Bone marrow (tissue), 2 donors: ENCODE results near the gene PAM.

Experiments used
- DNase-seq, 2 donors: peaks; one replicate each; lab custom pipeline; 2025; lab: John Stamatoyannopoulos, UW

PAM gene

DNA sequence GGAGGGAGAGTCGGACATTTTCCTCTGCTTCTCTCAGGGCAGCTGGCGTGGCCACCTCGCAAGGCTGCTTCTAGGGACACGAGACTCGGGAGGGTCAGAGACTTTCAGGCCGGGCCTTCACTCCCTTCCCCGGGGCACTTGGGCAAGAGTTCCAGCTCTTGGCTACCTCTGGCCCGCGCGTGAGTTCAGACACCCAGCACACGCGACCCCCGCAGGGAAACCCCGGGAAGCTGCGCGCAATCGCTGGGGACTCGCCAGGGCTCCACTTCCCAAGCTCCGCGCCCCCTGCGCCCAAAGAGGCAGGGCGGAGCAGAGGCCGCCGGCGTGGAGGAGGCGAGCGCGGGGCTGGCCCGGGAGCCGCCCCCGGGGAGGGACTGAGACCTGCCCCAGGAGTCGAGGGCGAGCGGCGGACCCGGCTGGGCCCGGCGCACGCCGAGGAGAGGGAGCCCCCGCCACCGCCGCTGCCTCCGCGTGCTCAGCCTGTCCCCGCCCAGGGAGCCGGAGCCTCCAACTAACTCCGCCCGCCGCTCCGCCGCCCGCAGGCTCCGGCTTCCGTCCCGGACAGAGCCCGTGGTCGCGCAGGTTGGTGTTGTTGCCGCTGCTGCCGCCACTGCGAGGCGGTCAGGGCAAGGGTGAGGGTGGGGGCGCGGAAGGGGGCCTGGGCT lies at the start of gene PAM:
TSS of gene PAM (plus strand) at position 539 of the 665 bp plus-strand sequence. CDS start 110,891 bp downstream, outside the sequence.
- peak; percentile 47 to 67 for DNase-seq

- no peak for DNase-seq
Measured at GRCh38 chr5:102711525-102712385, 43.4 kb upstream of the PAM start.

DNA sequence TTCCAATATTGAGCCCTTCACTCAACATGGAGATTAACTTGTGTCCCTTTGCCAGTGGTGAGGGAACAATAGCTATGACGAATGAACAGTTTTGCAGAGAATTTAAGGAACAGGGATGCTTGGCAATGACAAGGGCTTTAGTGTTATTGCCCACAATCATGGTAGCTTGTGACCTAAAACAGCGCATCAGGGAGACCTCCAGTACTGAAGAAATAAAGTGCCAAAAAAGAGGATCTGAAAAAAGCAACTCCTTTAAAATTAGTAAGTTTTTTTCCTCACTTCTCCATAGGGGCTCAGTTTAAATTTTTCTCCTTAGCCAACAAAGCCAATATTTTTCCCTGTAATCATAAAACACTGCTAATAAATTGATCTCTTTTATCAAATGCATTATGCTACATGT lies 41.8 kb upstream of the PAM start:
- DNase-seq, result no peak

DNA sequence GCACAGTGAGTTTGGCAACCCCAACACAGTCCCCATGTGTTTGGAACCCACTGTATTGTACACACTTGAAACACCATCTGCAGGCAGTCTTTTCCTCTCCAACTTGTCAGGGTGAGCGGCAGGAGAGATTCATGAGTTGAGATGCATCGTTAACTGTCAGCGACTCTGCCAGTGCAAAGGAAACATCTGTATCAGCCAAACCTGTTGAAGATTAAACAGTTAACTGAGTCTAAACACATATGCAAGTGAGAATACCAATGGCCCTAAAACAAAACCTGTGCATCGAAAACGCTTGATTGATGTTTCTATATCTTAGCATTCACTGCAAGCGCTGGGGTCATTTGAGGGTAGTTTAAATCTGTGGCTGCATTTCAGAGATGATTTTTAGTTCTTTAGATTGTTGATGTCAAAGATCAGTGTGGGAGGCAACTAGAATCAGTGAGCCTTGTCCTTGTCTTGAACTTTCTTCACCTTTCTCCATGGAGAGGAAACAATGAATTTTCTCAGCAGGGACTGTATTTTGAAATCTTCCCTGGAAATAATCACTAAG lies 41.3 kb upstream of the PAM start:
- peak in 1 of 2 donors; percentile 26 for DNase-seq

- no peak for DNase-seq
Measured at GRCh38 chr5:102715082-102715807, 39.9 kb upstream of the PAM start.

- no peak for DNase-seq
Measured at GRCh38 chr5:102716017-102716416, 39.1 kb upstream of the PAM start.

GRCh38 chr5:102718819-102719218 lies 36.3 kb upstream of the PAM start:
- DNase-seq, result no peak

GRCh38 chr5:102719886-102720285 lies 35.2 kb upstream of the PAM start:
- no peak for DNase-seq

DNA sequence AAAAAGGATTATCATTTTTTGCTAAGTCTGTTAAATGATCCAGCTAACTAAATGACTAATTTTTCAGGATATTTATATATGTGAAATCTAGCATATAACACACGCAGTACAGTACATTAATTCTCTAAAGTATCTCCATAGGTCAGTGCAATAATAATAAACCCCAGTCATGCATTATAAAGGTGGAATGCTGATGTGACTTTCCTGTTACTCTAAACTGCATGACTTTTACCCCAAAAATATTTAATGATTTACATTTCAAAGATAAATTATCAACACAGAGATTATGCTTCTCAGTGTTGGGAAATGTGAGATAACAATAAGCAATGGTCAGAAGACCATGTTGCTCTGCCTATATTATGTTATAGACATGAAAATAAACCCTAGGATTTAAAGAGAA lies 34.1 kb upstream of the PAM start:
- no peak for DNase-seq

GRCh38 chr5:102722931-102723330 lies 32.2 kb upstream of the PAM start:
- no peak for DNase-seq

DNA sequence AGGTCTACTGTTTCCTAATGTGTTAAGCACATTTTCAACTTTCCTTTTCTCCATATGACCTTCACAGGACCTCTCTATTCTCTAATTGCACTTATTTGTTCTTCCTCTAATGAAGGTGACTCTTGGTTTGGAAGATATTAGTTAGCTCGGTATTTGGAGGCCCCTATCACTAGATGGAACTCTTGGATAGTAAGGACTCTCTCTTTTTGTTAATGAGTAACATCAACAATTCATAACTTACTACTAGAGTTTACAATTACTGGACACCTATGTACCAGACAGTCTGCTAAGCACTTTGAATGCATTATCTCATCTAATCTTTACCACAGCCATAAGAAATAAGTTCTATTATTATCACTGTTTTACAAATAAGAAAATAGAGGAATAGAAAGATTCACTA lies 23.4 kb upstream of the PAM start:
- no peak for DNase-seq

- DNase-seq, result no peak
Measured at GRCh38 chr5:102733534-102733933, 21.6 kb upstream of the PAM start.

GRCh38 chr5:102737161-102737560 lies 17.9 kb upstream of the PAM start:
- no peak for DNase-seq

- no peak for DNase-seq
Measured at GRCh38 chr5:102737805-102738469, 17.2 kb upstream of the PAM start.

- DNase-seq, result no peak
Measured at GRCh38 chr5:102740515-102740914, 14.6 kb upstream of the PAM start.

GRCh38 chr5:102742215-102742614 lies 12.9 kb upstream of the PAM start:
- no peak for DNase-seq

- no peak for DNase-seq
Measured at GRCh38 chr5:102743900-102744299, 11.2 kb upstream of the PAM start.

GRCh38 chr5:102747386-102748166 lies 7.5 kb upstream of the PAM start:
- DNase-seq, result no peak

DNA sequence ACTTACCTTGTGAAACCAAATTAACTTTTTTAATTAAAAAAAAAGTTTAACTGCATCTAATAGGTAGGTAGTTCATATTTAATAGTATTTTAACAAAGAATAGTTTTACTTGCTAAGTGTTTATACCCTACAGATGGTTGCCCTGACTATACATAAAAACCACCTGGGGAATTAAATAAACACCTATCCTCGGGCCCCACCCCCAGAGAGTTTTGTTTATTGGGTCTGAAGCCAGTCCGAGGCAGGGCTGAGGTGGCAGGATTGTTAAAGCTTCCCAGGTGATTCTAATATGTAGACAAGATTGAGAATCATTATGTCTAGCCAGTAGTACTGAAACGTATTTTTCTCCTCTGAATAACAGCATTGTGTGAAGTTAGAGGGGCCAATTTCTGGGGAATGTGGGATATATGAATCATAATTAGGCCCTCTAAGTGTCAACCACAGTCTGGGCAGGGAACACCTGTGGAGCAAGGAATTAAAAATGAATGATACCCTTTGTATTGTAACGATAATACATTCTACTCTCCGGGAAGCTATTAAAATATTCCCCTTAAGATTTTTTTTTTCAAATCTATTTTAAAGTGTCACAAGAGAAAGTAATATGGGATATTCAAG lies 5.6 kb upstream of the PAM start:
- no peak for DNase-seq

DNA sequence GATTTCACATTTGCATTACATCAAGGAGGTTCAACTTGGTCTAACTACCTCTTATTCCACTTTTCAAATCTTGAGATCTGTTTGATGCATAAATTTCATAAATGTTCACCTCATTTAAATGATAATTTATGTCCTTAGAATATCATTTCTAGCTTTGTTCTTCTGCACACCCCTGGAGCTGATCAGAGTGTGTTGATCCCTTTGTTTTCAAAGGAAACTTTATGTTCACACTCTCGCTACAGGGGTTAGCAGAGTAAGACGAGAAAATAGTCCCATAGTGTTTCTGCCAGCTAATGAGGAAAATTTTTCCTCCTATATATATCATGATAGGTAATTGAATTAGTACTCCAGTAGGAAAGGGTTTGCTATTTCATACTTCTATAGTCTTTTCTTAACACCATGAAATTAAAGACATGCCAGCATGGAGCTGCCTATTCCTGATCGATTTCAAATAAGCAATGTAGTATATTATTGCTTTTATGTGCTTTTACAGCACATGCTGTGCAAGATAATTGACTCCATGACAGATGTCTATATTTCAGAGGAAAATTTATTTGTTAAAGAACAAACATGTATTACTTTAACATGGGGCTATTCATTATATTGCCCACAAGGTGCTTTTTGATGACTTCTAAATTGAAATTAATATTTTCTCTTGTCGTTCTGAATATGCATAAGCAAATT lies 4.8 kb upstream of the PAM start:
- DNase-seq, result no peak
